ENCODE results near the gene MAT1A. TPM values are rescaled to one million over a fixed set of nuclear protein-coding genes. Genes with fewer than 3 reads are reported as not detected.

MAT1A gene
- total and polyA plus RNA-seq, 2 of the 13 experiments (the other 11 are each of a cell fraction or from before 2014, with no cell fraction given), result 57.1 to 76.9 TPM

GRCh38 chr10:80264081-80265056 lies 25.1 kb downstream of the MAT1A start (continued):
- peak; percentile 43; the same call in 1 of the 2 replicates for TF ChIP-seq ZBTB4 (CRISPR knock-in tag; IDR thresholded peaks at IDR 0.05; ENCODE audit: borderline replicate concordance)
- 0 out of 2 replicates have a peak, but pooled peaks have one; percentile 19 for TF ChIP-seq ZNF501 (CRISPR knock-in tag; IDR thresholded peaks at IDR 0.05)
- peak; percentile 93 for TF ChIP-seq FOXO1 (CRISPR knock-in tag; IDR thresholded peaks at IDR 0.05)
- TF ChIP-seq ZNF543 (CRISPR knock-in tag; IDR thresholded peaks at IDR 0.05), result peak; percentile 59; the same call in 1 of the 2 replicates
- TF ChIP-seq ZBTB1 (CRISPR knock-in tag; IDR thresholded peaks at IDR 0.05; ENCODE audit: borderline replicate concordance), result no peak
- TF ChIP-seq FOSL2 (CRISPR knock-in tag; IDR thresholded peaks at IDR 0.05), result peak; percentile 13; the same call in 1 of the 2 replicates
- TF ChIP-seq SKIL (CRISPR knock-in tag; IDR thresholded peaks at IDR 0.05; ENCODE audit: borderline replicate concordance), result peak; percentile 65
- TF ChIP-seq PITX1 (CRISPR knock-in tag; IDR thresholded peaks at IDR 0.05), result peak; percentile 74
- peak; percentile 78 for TF ChIP-seq MAX (IDR thresholded peaks at IDR 0.05)
- TF ChIP-seq ZNF138 (CRISPR knock-in tag; IDR thresholded peaks at IDR 0.05; ENCODE audit: low read depth), result no peak
- TF ChIP-seq SCMH1 (CRISPR knock-in tag; IDR thresholded peaks at IDR 0.05; ENCODE audit: borderline replicate concordance), result no peak
- peak; percentile 73 for TF ChIP-seq MEF2D (CRISPR knock-in tag; IDR thresholded peaks at IDR 0.05)
- TF ChIP-seq NR2F2 (IDR thresholded peaks at IDR 0.05; ENCODE audit: borderline replicate concordance, low read depth), result peak; percentile 58; the same call in 1 of the 2 replicates
- no peak for TF ChIP-seq NR1H2 (CRISPR knock-in tag; IDR thresholded peaks at IDR 0.05; ENCODE audit: borderline replicate concordance, low read depth)
- peak; percentile 55; the same call in 1 of the 2 replicates for TF ChIP-seq NCOA1 (CRISPR knock-in tag; IDR thresholded peaks at IDR 0.05)
- TF ChIP-seq TARDBP (CRISPR knock-in tag; IDR thresholded peaks at IDR 0.05), result peak; percentile 71; the same call in 1 of the 2 replicates
- no peak for TF ChIP-seq ZNF468 (CRISPR knock-in tag; IDR thresholded peaks at IDR 0.05)
- 0 out of 4 replicates have a peak, but pooled peaks of 1 of the 2 experiments have one; percentile 34 for TF ChIP-seq REST (IDR thresholded peaks at IDR 0.05; ENCODE audit: borderline replicate concordance in 1 of 2, low read depth in 1 of 2, low read length in 2 of 2)

Measured in HepG2 (cell line).